Embryonic facial prominence (tissue), 1 donor: ENCODE results near the gene SHH.

Experiments used
- DNase-seq: peaks from one replicate; pipeline ENCODE4 v3.0.0-alpha.2; 2016; ENCODE audit errors: extremely low spot score

The SHH gene

GRCh38 chr7:155811895-155812761, at the start of gene SHH:
TSS of gene SHH (minus strand) at chr7:155812463. CDS start at chr7:155812122, 341 bp downstream.
- DNase-seq: no peak

GRCh38 chr7:155861480-155861868, 49.2 kb upstream of the SHH start:
- DNase-seq: no peak

GRCh38 chr7:155860840-155861479, 48.7 kb upstream of the SHH start:
- DNase-seq: no peak

GRCh38 chr7:155860461-155860839, 48.2 kb upstream of the SHH start:
- DNase-seq: no peak

- no peak for DNase-seq
Measured at GRCh38 chr7:155858521-155859061, 46.3 kb upstream of the SHH start.

- DNase-seq: no peak
Measured at GRCh38 chr7:155857141-155857540, 44.9 kb upstream of the SHH start.

GRCh38 chr7:155856656-155857055, 44.4 kb upstream of the SHH start:
- no peak for DNase-seq

GRCh38 chr7:155852426-155853301, 40.4 kb upstream of the SHH start:
- no peak for DNase-seq

- no peak for DNase-seq
Measured at GRCh38 chr7:155851892-155852291, 39.6 kb upstream of the SHH start.

GRCh38 chr7:155850766-155851678, 38.8 kb upstream of the SHH start:
- DNase-seq: no peak

GRCh38 chr7:155850001-155850436, 37.8 kb upstream of the SHH start:
- no peak for DNase-seq

- DNase-seq: no peak
Measured at GRCh38 chr7:155848691-155849669, 36.7 kb upstream of the SHH start.

GRCh38 chr7:155847821-155848435, 35.7 kb upstream of the SHH start:
- DNase-seq: no peak

GRCh38 chr7:155846936-155847335, 34.7 kb upstream of the SHH start:
- DNase-seq: no peak

GRCh38 chr7:155846156-155846555, 33.9 kb upstream of the SHH start:
- DNase-seq: no peak

GRCh38 chr7:155845226-155845625, 33.0 kb upstream of the SHH start:
- DNase-seq: no peak

- no peak for DNase-seq
Measured at GRCh38 chr7:155844526-155844925, 32.3 kb upstream of the SHH start.

- no peak for DNase-seq
Measured at GRCh38 chr7:155844019-155844453, 31.8 kb upstream of the SHH start.

- no peak for DNase-seq
Measured at GRCh38 chr7:155843426-155844018, 31.3 kb upstream of the SHH start.
